KMS-11 (cell line): ENCODE data around the gene FHOD3.

ENCODE experiments used
- H2AFZ ChIP-seq: fragments of 200-600 bp; sonication (generic); 2 replicates; pipeline ENCODE4 v1.6.1; 2016; ENCODE audit warnings: antibody characterized with exemption, mixed run types, low read depth
- H3K27ac ChIP-seq: fragments of 200-600 bp; sonication (generic); 2 replicates; pipeline ENCODE4 v1.6.1; 2016; ENCODE audit warnings: mild to moderate bottlenecking, mixed run types
- H3K27me3 ChIP-seq: fragments of 200-600 bp; sonication (generic); 2 replicates; pipeline ENCODE4 v1.6.1; 2017; ENCODE audit warnings: mild to moderate bottlenecking, low read depth, mixed run types, moderate library complexity; ENCODE audit not compliant: insufficient read depth
- H3K36me3 ChIP-seq: fragments of 200-600 bp; sonication (generic); 2 replicates; pipeline ENCODE4 v1.6.1; 2017; ENCODE audit warnings: mild to moderate bottlenecking, mixed run types; ENCODE audit not compliant: insufficient read depth
- H3K4me1 ChIP-seq: fragments of 200-600 bp; sonication (generic); 2 replicates; pipeline ENCODE4 v1.6.1; 2016; ENCODE audit warnings: mild to moderate bottlenecking, low read depth, mixed run types; ENCODE audit not compliant: poor library complexity, severe bottlenecking
- H3K4me2 ChIP-seq: fragments of 200-600 bp; sonication (generic); 2 replicates; pipeline ENCODE4 v1.7.0; 2016; ENCODE audit warnings: mild to moderate bottlenecking, mixed run types
- H3K4me3 ChIP-seq: fragments of 200-600 bp; sonication (generic); IDR thresholded peaks from 2 replicates; pipeline ENCODE4 v1.6.1; 2017; ENCODE audit warnings: low read depth, low read length, mixed read lengths; ENCODE audit not compliant: insufficient read depth
- H3K79me2 ChIP-seq: fragments of 200-600 bp; sonication (generic); 2 replicates; pipeline ENCODE4 v1.6.1; 2016; ENCODE audit warnings: low read depth, mixed run types; ENCODE audit not compliant: insufficient read depth
- H3K9ac ChIP-seq: fragments of 200-600 bp; sonication (generic); 2 replicates; pipeline ENCODE4 v1.6.1; 2016; ENCODE audit warnings: mild to moderate bottlenecking, mixed run types
- H4K20me1 ChIP-seq: fragments of 200-600 bp; sonication (generic); 2 replicates; pipeline ENCODE4 v1.6.1; 2016; ENCODE audit warnings: mild to moderate bottlenecking, mixed run types; ENCODE audit not compliant: insufficient read depth
- TF ChIP-seq, protein P1 (sequence below): fragments of 200-600 bp; sonication (generic); conservative IDR thresholded peaks from 2 replicates; pipeline ENCODE4 v1.6.1; 2017; ENCODE audit warnings: low read depth, mild to moderate bottlenecking, antibody characterized with exemption, low read length, moderate library complexity, mixed read lengths

Gene FHOD3

DNA sequence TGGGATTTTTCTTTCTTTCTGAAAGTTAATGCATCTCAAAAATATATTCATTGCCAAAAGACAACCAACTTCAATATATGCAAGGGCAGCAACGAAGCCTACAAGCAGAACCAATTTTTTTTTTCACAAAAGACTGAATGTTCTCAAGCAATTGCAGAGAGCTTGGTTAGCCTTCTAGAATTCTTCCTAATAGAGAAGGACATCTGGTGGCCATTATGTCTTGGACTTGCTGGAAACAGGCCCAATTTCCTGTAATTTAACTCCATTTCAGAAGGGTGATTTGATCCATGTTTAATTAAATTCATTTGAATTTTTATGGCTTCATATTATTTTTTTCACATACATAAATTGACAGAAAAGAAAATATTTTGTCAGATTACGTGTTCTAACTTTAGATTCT lies 323.3 kb downstream of the FHOD3 start:
- Histone ChIP-seq H3K9ac (no peak overlapping the region), H3K79me2 (no peaks in the 10 kb centered on the region), H3K4me1 (no peaks in the 10 kb centered on the region), H3K27me3 (no peaks in the 10 kb centered on the region), H2AFZ (no peak overlapping the region), H3K27ac (no peak overlapping the region), H3K4me3 (no peak overlapping the region), H3K4me2 (no peak overlapping the region), H3K36me3 (no peaks in the 10 kb centered on the region), H4K20me1 (no peaks in the 10 kb centered on the region)
- TF ChIP-seq, protein P1, sequence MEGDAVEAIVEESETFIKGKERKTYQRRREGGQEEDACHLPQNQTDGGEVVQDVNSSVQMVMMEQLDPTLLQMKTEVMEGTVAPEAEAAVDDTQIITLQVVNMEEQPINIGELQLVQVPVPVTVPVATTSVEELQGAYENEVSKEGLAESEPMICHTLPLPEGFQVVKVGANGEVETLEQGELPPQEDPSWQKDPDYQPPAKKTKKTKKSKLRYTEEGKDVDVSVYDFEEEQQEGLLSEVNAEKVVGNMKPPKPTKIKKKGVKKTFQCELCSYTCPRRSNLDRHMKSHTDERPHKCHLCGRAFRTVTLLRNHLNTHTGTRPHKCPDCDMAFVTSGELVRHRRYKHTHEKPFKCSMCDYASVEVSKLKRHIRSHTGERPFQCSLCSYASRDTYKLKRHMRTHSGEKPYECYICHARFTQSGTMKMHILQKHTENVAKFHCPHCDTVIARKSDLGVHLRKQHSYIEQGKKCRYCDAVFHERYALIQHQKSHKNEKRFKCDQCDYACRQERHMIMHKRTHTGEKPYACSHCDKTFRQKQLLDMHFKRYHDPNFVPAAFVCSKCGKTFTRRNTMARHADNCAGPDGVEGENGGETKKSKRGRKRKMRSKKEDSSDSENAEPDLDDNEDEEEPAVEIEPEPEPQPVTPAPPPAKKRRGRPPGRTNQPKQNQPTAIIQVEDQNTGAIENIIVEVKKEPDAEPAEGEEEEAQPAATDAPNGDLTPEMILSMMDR = no peak

DNA sequence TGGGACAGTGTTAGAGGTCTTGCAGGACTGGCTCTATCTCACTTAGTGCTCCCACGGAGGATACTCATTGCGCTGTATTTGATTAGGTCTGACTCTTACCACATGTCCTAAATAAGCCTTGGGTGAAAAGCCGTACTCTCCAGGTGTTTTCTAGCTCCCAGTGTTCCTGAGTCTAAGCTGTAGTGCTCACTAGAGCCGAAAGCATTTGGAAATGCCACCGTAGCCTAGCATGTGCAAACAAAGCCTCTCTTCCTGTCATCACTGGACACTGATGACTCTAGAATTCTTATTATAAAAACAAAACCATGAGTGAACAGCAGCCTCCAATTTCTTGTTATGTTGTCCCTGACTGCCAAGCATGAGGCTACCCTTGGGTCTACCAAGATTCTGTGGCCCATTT lies 325.1 kb downstream of the FHOD3 start:
- Histone ChIP-seq H3K4me3 (no peak overlapping the region), H3K79me2 (no peaks in the 10 kb centered on the region), H2AFZ (no peak overlapping the region), H3K9ac (no peak overlapping the region), H3K4me2 (no peak overlapping the region), H3K27ac (no peak overlapping the region), H3K27me3 (no peaks in the 10 kb centered on the region), H3K4me1 (no peaks in the 10 kb centered on the region), H4K20me1 (no peaks in the 10 kb centered on the region), H3K36me3 (no peaks in the 10 kb centered on the region)
- TF ChIP-seq, protein P1 = no peak

DNA sequence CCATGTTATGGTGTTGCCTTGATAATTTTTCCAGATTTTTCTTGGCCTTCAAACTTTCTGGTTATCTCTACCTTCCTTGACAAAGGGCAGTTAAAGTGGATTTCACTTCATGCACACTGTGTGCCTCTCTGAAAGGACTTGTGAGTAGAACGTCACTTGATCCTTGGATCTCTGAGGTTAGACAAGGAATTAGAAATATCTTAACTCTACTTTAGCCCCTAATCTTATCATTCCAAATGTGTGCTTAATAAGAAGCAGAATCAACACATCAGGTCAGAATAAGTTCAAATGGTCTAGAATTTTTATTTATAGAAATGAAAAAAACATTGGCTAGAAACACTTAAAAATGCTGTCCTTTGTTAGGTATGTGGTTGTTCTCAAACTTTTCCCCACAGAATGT lies 325.6 kb downstream of the FHOD3 start:
- Histone ChIP-seq H3K36me3 (no peaks in the 10 kb centered on the region), H3K4me3 (no peak overlapping the region), H3K4me2 (no peak overlapping the region), H3K27ac (no peak overlapping the region), H3K79me2 (no peaks in the 10 kb centered on the region), H3K4me1 (no peaks in the 10 kb centered on the region), H3K27me3 (no peaks in the 10 kb centered on the region), H4K20me1 (no peaks in the 10 kb centered on the region), H3K9ac (no peak overlapping the region), H2AFZ (no peak overlapping the region)
- TF ChIP-seq, protein P1 = no peak

DNA sequence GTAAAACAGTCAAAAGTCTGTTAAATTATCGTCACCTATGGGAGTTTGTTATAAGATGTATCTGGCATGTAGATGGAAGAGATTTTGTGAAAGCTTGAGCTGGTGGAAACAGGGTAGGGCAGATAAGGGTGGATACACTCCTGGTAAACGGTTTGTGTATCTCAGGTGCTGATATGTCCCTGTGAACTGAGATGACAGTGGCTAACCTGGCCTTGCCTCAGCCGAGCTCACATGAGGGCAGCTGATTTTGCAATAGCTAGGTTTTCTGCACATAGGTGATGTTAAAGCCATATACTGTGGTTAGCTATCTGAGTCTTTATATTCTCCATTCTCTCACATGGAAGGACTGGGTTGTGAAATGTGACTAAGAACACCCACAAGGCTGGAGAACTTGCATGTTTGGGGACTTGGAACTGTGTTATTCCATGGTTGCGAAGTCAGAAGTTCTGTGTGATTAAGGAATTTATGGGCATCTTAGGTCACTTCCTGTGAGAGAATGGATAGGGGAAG lies 326.2 kb downstream of the FHOD3 start:
- Histone ChIP-seq H3K4me3 (no peak overlapping the region), H3K79me2 (no peaks in the 10 kb centered on the region), H3K9ac (no peak overlapping the region), H3K27me3 (no peaks in the 10 kb centered on the region), H3K4me2 (no peak overlapping the region), H3K27ac (no peak overlapping the region), H3K36me3 (no peaks in the 10 kb centered on the region), H2AFZ (no peak overlapping the region), H4K20me1 (no peaks in the 10 kb centered on the region), H3K4me1 (no peaks in the 10 kb centered on the region)
- TF ChIP-seq, protein P1 = no peak
